GM12878 (cell line): Measurements from ENCODE around the gene BCAR3. TPM values are rescaled to one million over a fixed set of nuclear protein-coding genes. Genes with fewer than 3 reads are reported as not detected.

Experiments used
- ATAC-seq: fragments of 200-7000 bp; cut with Tn5 transposase; 3 replicates; pipeline ENCODE4 v1.9.1; 2020; ENCODE audit warnings: mild to moderate bottlenecking, moderate library complexity
- BruUV-seq: library from RNA; stranded (reverse); fragments of 400-500 nt; replicated peaks from 2 replicates; lab custom pipeline; 2021; lab: Mats Ljungman, UMichigan
- CTCF ChIA-PET: fragments of 300-600 bp; sonication (Branson Sonifier 250); formaldehyde crosslinking; extraction: SDS; loops from one replicate; lab custom pipeline; 2021; ENCODE audit warnings: inconsistent platforms; lab: Yijun Ruan, JAX
- POLR2A ChIA-PET: fragments of 350-600 bp; formaldehyde crosslinking; extraction: SDS; loops from one replicate; lab custom pipeline; 2021; ENCODE audit warnings: inconsistent platforms; lab: Charles Lee
- RAD21 ChIA-PET: fragments of 300-600 bp; sonication (Branson Sonifier 250); formaldehyde crosslinking; loops from one replicate; lab custom pipeline; 2023; ENCODE audit warnings: antibody characterized with exemption; ENCODE audit not compliant: unreplicated experiment; lab: Charles Lee
- SMC1A ChIA-PET: fragments of 300-600 bp; sonication (Branson Sonifier 250); formaldehyde crosslinking; loops from one replicate; lab custom pipeline; 2023; ENCODE audit not compliant: unreplicated experiment, uncharacterized antibody; lab: Charles Lee
- DNase-seq: peaks from one replicate; pipeline ENCODE4 v3.0.0-alpha.2; 2011; ENCODE audit warnings: low read depth, low spot score
- FAIRE-seq: peaks from 3 replicates; lab custom pipeline; 2011; peaks lifted over from hg19 to GRCh38; lab: Jason Lieb, UNC
- H2AFZ ChIP-seq: 2 replicates; pipeline ENCODE4 v1.6.0; 2011; ENCODE audit warnings: low read depth, low read length, control low read depth; ENCODE audit not compliant: control insufficient read depth
- H3K27ac ChIP-seq: 2 replicates; pipeline ENCODE4 v1.5.1; 2011; ENCODE audit warnings: control low read depth; ENCODE audit not compliant: control insufficient read depth, insufficient read depth
- H3K27me3 ChIP-seq, 2 experiments: replicated peaks in 1 of 2; 2 replicates each; pipeline versions ENCODE4 v1.6.0 to v1.6.1; 2011; ENCODE audit warnings: low read length in 1 of 2; ENCODE audit not compliant: control insufficient read depth in 2 of 2, insufficient read depth in 2 of 2
- H3K36me3 ChIP-seq, 2 experiments: 2 replicates each; pipeline ENCODE4 v1.5.1; 2011; ENCODE audit warnings: low read length in 1 of 2; ENCODE audit not compliant: control insufficient read depth in 2 of 2, insufficient read depth in 2 of 2
- H3K4me1 ChIP-seq: 2 replicates; pipeline ENCODE4 v1.6.1; 2011; ENCODE audit warnings: mild to moderate bottlenecking, low read length, moderate library complexity, mixed read lengths; ENCODE audit not compliant: control insufficient read depth, insufficient read depth
- H3K4me2 ChIP-seq: 2 replicates; pipeline ENCODE4 v1.6.0; 2011; ENCODE audit warnings: control low read depth; ENCODE audit not compliant: control insufficient read depth, insufficient read depth
- H3K4me3 ChIP-seq: fragments of 200-600 bp; sonication (generic); 2 replicates; pipeline ENCODE4 v1.5.1; 2016
- H3K79me2 ChIP-seq: 2 replicates; pipeline ENCODE4 v1.6.0; 2011; ENCODE audit warnings: low read length; ENCODE audit not compliant: control insufficient read depth, insufficient read depth
- H3K9ac ChIP-seq: 2 replicates; pipeline ENCODE4 v1.8.0; 2011; ENCODE audit warnings: low read length, control low read depth, mixed read lengths; ENCODE audit not compliant: control insufficient read depth, insufficient read depth
- H3K9me3 ChIP-seq: replicated peaks from 3 replicates; pipeline ENCODE4 v1.5.1; 2011; ENCODE audit warnings: mild to moderate bottlenecking, low read length; ENCODE audit not compliant: control insufficient read depth, insufficient read depth
- H4K20me1 ChIP-seq: 2 replicates; pipeline ENCODE4 v1.6.0; 2011; ENCODE audit not compliant: control insufficient read depth, insufficient read depth
- BHLHE40 ChIP-seq, 2 experiments: fragments of 450-650 bp in 1 of 2; IDR thresholded peaks; 2 replicates each; pipeline ENCODE4 v1.6.1; 2011 to 2017; ENCODE audit warnings: low read depth in 2 of 2, borderline replicate concordance in 1 of 2, improper control_type of control experiment in 1 of 2, low read length in 1 of 2, mild to moderate bottlenecking in 1 of 2
- BRCA1 ChIP-seq: IDR thresholded peaks from 2 replicates; pipeline ENCODE4 v1.6.1; 2011; ENCODE audit warnings: low read depth, low read length, improper control_type of control experiment
- CBFB ChIP-seq: IDR thresholded peaks from 2 replicates; pipeline ENCODE4 v1.6.1; 2016; ENCODE audit warnings: antibody characterized with exemption, low read depth
- EED ChIP-seq: sonication (generic); IDR thresholded peaks from 2 replicates; pipeline ENCODE4 v1.6.1; 2016; ENCODE audit warnings: antibody characterized with exemption, low read depth
- SP1 ChIP-seq: IDR thresholded peaks from one replicate; pipeline ENCODE4 v1.6.1; 2011; ENCODE audit warnings: low read depth, low read length
- ZNF622 ChIP-seq: fragments of 450-650 bp; IDR thresholded peaks from 2 replicates; pipeline ENCODE4 v1.6.1; 2017; ENCODE audit warnings: mild to moderate bottlenecking, inconsistent platforms
- WGBS: methylation state at CpG from one replicate; pipeline ENCODE4 v1.1.6; 2016; ENCODE audit warnings: low lambda C conversion rate; ENCODE audit not compliant: insufficient replicate concordance, insufficient coverage; ENCODE audit errors: missing lambda C conversion rate; 5-methylcytosine and 5-hydroxymethylcytosine counted together
- in situ Hi-C: fragments of 300-500 bp; cut with MboI; formaldehyde crosslinking; loops from 9 replicates; pipeline ENCODE4 v1.14.3; 2018; ENCODE audit warnings: mixed read lengths
- intact Hi-C: fragments of 100-400 bp; cut with micrococcal nuclease; formaldehyde crosslinking; loops from one replicate; pipeline ENCODE4 v1.14.2; 2022; ENCODE audit not compliant: unreplicated experiment
- polyA plus RNA-seq, 11 experiments: library from polyadenylated mRNA; depleted of rRNA in 4 of 11; unstranded in 6 of 11; stranded (reverse) in 5 of 11; fragments of >200 nt; fragmentation: Nextera tagmentation in 4 of 11; fragmentation: Illumina TruSeq in 1 of 11; extraction: Ambion mirVana in 4 of 11; extraction: Trizol in 1 of 11; gene quantifications; 1 replicate in 1 of 11; 2 replicates in 10 of 11; pipeline versions ENCODE4 v1.2.1 to v1.2.3, GENCODE V29; 2011 to 2016; ENCODE audit warnings: inconsistent platforms in 2 of 11, missing spikeins in 2 of 11, low read depth in 1 of 11
- total RNA-seq, 4 experiments: library from RNA; depleted of rRNA in 3 of 4; stranded (reverse); fragments of >200 nt in 3 of 4; fragmentation: Illumina TruSeq in 1 of 4; extraction: Trizol in 1 of 4; gene quantifications; 2 replicates each; pipeline versions ENCODE4 v1.2.1 to v1.2.3, GENCODE V29; 2013 to 2021
- TF ChIP-seq, protein P1 (sequence below): IDR thresholded peaks from 2 replicates; pipeline ENCODE4 v1.6.1; 2012; ENCODE audit warnings: improper control_type of control experiment, low read depth, low read length; ENCODE audit not compliant: insufficient replicate concordance
- TF ChIP-seq, protein P2 (sequence below): IDR thresholded peaks from 2 replicates; pipeline ENCODE4 v1.6.1; 2012; ENCODE audit warnings: low read depth, low read length, improper control_type of control experiment
- TF ChIP-seq, protein P3 (sequence below): fragments of 450-650 bp; formaldehyde crosslinking; IDR thresholded peaks from 2 replicates; pipeline ENCODE4 v1.4.0; 2020; ENCODE audit warnings: mild to moderate bottlenecking, moderate library complexity
- TF ChIP-seq, protein P4 (sequence below): IDR thresholded peaks from 2 replicates; pipeline ENCODE4 v1.6.1; 2011; ENCODE audit warnings: borderline replicate concordance, low read depth, mild to moderate bottlenecking, moderate library complexity, low read length; ENCODE audit not compliant: insufficient read depth, poor library complexity, severe bottlenecking

The BCAR3 gene
- total and polyA plus RNA-seq, 10 of the 15 experiments (the other 5 are each of a cell fraction or from before 2014, with no cell fraction given), result 1.3 to 6.6 (median 1.8) TPM

DNA sequence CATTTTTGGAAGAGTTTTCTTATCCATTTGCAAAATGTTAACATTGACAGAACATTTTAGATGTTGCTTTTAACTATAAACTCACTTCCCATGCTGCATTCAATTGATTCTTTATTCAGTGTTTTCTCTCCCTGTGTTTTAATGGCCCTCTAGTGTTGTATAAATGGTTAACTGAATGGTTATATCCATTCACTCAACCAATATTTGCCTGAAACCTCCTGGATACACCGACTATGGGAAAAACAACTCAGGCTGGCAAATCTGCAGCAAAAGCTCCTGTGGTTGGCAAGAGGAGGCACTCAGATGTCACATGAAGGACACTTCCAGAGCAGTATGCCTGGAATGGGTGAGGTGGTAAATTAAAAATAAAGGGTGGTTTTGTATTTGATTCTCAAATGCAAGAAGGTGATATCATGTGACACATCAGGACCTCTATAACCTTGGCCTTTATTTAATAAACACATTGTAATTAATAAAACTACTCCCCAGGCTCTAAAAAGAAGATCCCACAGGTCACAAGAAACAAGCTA lies 107.6 kb downstream of the BCAR3 start (continued):
- TF ChIP-seq, protein P1, sequence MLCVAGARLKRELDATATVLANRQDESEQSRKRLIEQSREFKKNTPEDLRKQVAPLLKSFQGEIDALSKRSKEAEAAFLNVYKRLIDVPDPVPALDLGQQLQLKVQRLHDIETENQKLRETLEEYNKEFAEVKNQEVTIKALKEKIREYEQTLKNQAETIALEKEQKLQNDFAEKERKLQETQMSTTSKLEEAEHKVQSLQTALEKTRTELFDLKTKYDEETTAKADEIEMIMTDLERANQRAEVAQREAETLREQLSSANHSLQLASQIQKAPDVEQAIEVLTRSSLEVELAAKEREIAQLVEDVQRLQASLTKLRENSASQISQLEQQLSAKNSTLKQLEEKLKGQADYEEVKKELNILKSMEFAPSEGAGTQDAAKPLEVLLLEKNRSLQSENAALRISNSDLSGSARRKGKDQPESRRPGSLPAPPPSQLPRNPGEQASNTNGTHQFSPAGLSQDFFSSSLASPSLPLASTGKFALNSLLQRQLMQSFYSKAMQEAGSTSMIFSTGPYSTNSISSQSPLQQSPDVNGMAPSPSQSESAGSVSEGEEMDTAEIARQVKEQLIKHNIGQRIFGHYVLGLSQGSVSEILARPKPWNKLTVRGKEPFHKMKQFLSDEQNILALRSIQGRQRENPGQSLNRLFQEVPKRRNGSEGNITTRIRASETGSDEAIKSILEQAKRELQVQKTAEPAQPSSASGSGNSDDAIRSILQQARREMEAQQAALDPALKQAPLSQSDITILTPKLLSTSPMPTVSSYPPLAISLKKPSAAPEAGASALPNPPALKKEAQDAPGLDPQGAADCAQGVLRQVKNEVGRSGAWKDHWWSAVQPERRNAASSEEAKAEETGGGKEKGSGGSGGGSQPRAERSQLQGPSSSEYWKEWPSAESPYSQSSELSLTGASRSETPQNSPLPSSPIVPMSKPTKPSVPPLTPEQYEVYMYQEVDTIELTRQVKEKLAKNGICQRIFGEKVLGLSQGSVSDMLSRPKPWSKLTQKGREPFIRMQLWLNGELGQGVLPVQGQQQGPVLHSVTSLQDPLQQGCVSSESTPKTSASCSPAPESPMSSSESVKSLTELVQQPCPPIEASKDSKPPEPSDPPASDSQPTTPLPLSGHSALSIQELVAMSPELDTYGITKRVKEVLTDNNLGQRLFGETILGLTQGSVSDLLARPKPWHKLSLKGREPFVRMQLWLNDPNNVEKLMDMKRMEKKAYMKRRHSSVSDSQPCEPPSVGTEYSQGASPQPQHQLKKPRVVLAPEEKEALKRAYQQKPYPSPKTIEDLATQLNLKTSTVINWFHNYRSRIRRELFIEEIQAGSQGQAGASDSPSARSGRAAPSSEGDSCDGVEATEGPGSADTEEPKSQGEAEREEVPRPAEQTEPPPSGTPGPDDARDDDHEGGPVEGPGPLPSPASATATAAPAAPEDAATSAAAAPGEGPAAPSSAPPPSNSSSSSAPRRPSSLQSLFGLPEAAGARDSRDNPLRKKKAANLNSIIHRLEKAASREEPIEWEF, result no peak
- no peak for TF ChIP-seq SP1
- TF ChIP-seq, all 136 proteins: peak for 0

DNA sequence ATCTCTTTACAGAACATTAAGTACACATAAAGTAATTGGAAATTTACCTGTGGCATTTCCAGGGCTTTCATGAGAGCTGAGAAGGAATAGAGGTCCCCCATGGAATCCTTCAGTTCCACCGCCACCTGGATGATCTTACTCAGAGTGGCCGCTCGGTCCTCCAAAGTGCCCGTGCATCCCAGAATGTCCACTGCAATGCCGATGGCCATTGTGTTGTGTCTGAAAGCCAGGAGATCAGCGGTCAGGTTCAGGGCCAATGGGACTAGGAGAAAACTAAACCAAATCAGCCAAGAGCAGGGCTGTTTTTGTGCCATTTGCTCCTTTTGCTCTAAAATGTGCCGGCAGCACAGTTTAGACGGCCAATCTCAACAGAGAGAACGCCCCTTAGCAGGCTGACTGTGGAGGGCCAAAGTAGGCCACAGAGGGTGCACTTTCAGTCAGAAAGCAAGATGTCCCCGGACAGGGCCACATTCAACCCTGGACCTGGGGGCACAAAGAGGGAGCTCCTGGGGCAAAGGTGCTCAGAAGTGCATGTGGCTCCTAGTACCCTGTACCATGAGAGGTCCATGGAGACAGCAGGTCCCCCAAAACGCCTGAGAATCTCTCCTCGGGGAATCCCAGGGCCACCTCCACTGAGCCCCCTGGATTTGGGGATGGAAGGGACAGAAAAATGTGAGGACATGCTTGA lies 109.9 kb downstream of the BCAR3 start:
- no peaks in the 10 kb centered on the region for H4K20me1 ChIP-seq
- no peak overlapping the region for H3K4me2 ChIP-seq
- no peak overlapping the region for H2AFZ ChIP-seq
- peaks cover 0 to 2% of the 10 kb centered on the region in 2 experiments; a peak in 2 of 4 replicates for H3K36me3 ChIP-seq
- no TSS peak for BruUV-seq
- no peaks in the 10 kb centered on the region for H3K4me1 ChIP-seq
- POLR2A ChIA-PET, result no interaction called here
- H3K27ac ChIP-seq, result no peak overlapping the region
- FAIRE-seq, result no peak
- no peak overlapping the region for H3K9ac ChIP-seq
- H3K4me3 ChIP-seq, result no peak overlapping the region
- no peaks in the 10 kb centered on the region for H3K9me3 ChIP-seq
- H3K27me3 ChIP-seq, result no peaks in the 10 kb centered on the region; a peak in 1 of 4 replicates
- CTCF ChIA-PET, result interaction anchor here (0.5 kb wide), 1 partner anchor 263 kb away, joined by 4 read pairs; no protein-coding TSS in a partner anchor
- RAD21 ChIA-PET, result no interaction called here
- H3K79me2 ChIP-seq, result no peaks in the 10 kb centered on the region
- intact Hi-C loops (no loop called here), in situ Hi-C loops (no loop called here)
- ATAC-seq, result no peak
- no peak for DNase-seq
- SMC1A ChIA-PET, result interaction anchor here (0.6 to 0.7 kb wide), 2 partner anchors 9 to 38 kb away, joined by 3 read pairs; no protein-coding TSS in a partner anchor
- WGBS, result 78% methylated on average over 12 of the region's 12 CpGs
- TF ChIP-seq, protein P2, sequence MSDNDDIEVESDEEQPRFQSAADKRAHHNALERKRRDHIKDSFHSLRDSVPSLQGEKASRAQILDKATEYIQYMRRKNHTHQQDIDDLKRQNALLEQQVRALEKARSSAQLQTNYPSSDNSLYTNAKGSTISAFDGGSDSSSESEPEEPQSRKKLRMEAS, result no peak
- no peak for TF ChIP-seq ZNF622
- TF ChIP-seq, protein P3, sequence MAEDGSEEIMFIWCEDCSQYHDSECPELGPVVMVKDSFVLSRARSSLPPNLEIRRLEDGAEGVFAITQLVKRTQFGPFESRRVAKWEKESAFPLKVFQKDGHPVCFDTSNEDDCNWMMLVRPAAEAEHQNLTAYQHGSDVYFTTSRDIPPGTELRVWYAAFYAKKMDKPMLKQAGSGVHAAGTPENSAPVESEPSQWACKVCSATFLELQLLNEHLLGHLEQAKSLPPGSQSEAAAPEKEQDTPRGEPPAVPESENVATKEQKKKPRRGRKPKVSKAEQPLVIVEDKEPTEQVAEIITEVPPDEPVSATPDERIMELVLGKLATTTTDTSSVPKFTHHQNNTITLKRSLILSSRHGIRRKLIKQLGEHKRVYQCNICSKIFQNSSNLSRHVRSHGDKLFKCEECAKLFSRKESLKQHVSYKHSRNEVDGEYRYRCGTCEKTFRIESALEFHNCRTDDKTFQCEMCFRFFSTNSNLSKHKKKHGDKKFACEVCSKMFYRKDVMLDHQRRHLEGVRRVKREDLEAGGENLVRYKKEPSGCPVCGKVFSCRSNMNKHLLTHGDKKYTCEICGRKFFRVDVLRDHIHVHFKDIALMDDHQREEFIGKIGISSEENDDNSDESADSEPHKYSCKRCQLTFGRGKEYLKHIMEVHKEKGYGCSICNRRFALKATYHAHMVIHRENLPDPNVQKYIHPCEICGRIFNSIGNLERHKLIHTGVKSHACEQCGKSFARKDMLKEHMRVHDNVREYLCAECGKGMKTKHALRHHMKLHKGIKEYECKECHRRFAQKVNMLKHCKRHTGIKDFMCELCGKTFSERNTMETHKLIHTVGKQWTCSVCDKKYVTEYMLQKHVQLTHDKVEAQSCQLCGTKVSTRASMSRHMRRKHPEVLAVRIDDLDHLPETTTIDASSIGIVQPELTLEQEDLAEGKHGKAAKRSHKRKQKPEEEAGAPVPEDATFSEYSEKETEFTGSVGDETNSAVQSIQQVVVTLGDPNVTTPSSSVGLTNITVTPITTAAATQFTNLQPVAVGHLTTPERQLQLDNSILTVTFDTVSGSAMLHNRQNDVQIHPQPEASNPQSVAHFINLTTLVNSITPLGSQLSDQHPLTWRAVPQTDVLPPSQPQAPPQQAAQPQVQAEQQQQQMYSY (CRISPR knock-in tag), result no peak
- TF ChIP-seq, protein P4, sequence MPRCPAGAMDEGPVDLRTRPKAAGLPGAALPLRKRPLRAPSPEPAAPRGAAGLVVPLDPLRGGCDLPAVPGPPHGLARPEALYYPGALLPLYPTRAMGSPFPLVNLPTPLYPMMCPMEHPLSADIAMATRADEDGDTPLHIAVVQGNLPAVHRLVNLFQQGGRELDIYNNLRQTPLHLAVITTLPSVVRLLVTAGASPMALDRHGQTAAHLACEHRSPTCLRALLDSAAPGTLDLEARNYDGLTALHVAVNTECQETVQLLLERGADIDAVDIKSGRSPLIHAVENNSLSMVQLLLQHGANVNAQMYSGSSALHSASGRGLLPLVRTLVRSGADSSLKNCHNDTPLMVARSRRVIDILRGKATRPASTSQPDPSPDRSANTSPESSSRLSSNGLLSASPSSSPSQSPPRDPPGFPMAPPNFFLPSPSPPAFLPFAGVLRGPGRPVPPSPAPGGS, result no peak
- no peak for TF ChIP-seq BHLHE40 (IDR thresholded peaks at IDR 0.05; ENCODE audit: borderline replicate concordance in 1 of 2, low read depth in 2 of 2, low read length in 1 of 2)
- TF ChIP-seq BRCA1, result no peak
- no peak for TF ChIP-seq CBFB
- TF ChIP-seq EED, result no peak
